Epidermal melanocyte (primary cell): Measurements from ENCODE around the gene CDH10.

Experiments used
- DNase-seq: peaks from one replicate; pipeline ENCODE4 v3.0.0; 2011; ENCODE audit warnings: low spot score; ENCODE audit not compliant: insufficient read length

CDH10 gene

GRCh38 chr5:24602188-24602587 is 42.6 kb downstream of the CDH10 start:
- no peak for DNase-seq

DNA sequence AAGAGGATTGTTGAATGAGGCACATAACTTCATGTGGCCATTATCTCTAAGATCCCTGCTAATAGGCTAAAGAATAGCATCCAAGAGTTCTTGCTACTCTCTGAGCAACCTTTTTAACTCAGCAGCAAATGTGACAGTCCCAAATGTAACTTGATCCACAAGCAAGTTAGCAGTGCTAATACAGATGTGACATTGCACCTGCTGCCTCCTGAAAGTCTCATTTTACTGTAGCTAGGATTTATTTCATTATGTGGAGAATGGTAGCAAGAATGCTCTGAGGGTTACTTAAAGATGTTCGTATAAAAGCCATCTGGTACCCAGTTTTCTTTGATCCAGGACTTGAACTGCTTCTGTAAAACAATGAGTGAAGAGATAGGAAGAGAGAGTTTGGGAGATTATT is 45.8 kb downstream of the CDH10 start:
- no peak for DNase-seq

DNA sequence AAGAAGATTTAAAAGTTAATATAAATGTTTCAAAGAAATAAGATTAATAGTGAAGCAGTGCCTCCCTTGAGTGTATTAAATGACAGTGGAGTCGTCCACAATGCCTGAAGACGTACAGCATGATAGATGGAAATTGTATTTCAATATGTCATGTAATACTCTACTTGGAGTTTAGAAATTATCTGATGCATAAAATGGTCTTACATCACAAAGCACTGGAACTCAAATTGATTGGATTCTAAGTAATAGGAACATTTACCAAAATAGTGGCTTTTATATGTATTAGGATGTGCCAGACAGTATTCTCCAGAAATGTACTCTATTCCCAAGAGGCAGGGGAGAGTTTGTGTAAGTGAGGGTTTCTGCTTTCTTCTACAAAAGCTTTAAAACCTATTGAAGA is 49.4 kb downstream of the CDH10 start:
- no peak for DNase-seq

- DNase-seq, result no peak
Measured at GRCh38 chr5:24591426-24591825, 53.4 kb downstream of the CDH10 start.

- no peak for DNase-seq
Measured at GRCh38 chr5:24589566-24589965, 55.2 kb downstream of the CDH10 start.

DNA sequence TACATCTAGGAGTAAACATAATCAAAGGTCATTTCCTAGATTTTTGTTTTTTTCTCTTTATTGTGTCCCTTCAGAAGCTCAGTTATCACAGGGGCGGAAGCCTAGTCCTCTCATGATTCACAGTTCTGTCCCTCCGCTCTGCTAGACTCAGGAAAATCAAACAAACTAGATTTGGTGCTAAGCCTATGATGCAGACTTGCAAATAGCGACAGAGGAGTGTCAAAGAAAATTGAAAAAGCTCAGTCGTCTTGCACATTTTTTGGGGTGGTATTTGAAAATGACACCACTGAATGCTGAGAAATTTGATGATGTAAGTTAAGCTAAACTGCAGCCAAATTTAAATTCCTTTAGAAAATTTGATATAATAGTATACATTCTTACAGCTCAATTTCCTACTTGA is 59.0 kb downstream of the CDH10 start:
- DNase-seq, result no peak

DNA sequence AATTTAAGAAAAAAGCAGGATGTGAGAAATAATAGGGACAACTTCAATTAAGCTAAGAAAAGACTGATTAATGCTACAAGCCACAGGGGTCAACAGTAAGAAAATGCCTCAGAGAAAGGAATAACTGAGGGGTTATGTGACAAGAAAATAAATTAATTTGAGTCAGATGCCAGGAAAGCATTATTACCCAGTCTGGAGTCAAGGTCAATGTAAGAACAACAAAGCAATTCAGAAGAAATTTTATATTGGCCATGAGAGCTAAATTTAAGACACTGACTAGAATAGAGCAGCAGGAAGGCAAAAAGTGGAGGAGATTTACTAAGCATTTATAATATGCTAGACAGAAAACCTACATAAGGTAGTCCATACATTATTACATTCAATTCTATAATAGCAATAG is 73.5 kb downstream of the CDH10 start:
- no peak for DNase-seq

DNA sequence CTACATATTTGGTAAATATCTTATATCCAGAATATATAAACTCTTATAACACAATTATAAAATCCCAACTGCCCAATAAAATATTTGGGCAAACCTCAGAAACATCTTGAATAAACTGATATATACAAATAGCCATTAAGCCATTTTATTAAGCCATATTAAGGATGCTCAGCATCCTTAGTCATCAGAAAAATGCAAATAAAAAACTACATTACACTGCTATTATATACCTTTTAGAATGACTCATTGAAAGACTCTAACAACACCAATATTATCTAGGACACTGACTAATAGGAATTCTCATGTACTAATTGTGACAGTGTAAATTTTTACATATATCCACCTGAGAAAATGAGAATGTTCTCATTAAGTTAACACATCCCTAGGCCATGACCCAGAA is 77.8 kb downstream of the CDH10 start:
- no peak for DNase-seq

- no peak for DNase-seq
Measured at GRCh38 chr5:24555229-24555628, 89.5 kb downstream of the CDH10 start.

DNA sequence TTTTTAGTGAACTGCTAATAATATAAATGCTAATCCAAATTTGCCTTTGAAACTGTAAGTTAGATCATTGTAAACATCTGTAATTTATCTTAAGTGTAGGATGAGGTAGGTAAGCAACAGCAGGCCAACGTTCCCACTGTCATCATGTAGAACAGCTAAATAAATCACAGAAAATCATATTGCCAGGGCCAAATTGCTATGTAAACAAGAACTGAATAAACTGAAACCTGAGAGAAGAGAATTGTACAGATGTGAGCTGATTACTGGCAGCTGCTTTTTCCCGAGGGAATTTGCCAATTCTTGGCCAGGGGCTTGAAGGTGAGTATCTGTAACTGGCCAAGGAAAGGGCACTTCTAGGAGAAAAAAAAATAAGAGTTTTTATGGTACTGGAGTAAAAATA is 97.6 kb downstream of the CDH10 start:
- DNase-seq, result no peak

DNA sequence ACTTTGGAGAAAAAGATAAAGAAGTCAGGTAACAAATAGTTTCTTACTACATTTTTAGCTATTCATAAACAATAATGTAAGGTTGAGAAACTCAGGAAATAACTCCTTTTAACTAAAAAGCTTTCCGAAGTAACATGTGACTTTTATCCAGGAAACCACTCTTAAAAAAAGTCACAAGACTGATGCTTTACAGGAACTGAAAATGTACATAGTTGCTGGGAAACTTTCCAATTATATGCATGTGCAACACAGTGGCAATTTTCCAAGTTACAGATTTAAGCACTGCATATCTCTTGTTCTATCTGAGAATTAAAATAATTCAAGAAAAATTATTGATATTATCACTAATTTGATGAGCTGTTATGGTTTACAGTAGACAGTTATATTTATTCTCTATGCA is 105.2 kb downstream of the CDH10 start:
- DNase-seq, result no peak

- no peak for DNase-seq
Measured at GRCh38 chr5:24538346-24538745, 106.4 kb downstream of the CDH10 start.

DNA sequence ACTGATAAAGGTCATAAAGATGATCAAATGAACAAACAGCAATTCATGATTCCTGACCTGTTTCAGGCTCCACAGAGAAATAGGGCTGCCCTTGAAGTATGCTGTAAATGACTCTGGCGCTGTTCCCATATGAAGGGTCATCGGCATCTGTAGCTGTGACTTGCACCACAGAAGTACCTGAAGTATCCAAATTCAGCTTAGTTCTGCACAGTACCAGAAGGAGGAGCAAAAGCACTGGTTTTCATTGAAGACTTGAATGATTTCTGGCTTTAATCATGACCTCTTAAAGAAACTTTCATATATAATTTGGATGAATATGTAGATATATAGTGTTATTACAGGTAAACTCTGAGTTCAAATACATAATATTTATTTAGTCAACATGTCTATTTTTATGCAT is 109.1 kb downstream of the CDH10 start:
- DNase-seq, result no peak

GRCh38 chr5:24530906-24531305 is 113.9 kb downstream of the CDH10 start:
- no peak for DNase-seq

DNA sequence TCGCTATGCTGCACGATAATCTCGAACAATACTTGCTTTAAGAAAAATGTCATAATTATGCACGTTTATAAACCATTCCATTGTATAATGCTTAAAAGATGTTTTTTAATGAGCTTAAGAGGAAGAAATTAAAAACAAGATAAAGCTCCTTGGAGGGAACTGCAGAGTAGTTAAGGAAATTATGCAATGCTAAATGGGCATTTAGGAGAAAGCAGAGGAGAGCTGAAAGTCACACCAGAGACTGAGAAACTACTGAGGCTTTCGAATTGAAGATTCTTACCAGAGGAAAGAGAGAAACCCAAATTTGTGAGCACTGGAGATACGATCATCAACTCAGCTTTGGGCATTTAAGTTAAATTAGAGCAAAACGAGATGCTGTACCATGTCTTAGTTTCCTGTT is 119.4 kb downstream of the CDH10 start:
- no peak for DNase-seq

- no peak for DNase-seq
Measured at GRCh38 chr5:24512423-24512822, 132.4 kb downstream of the CDH10 start.

DNA sequence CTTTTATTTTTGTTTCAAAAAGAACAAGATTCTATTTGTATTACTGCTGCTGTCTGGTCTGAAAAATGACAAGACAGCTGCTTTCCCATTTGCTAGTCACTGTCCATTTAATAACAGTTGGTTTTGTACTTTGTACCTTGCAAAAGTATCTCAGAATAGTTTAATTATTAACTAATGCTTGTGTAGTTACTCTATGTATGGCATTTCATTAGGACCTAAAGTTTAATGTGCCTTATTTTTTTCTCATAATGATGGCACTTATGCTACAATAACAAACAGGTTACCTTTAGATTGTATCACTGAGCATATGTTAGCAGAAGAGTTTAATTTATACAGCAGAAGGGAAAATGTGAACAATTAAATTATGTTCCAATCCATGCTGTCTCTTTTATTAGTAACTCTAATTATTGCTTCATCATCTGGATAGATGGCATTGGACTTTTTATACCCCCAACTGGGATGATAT is 134.2 kb downstream of the CDH10 start:
- DNase-seq, result no peak

GRCh38 chr5:24509943-24510342 is 134.8 kb downstream of the CDH10 start:
- no peak for DNase-seq

- DNase-seq, result no peak
Measured at GRCh38 chr5:24505258-24505657, 139.5 kb downstream of the CDH10 start.

DNA sequence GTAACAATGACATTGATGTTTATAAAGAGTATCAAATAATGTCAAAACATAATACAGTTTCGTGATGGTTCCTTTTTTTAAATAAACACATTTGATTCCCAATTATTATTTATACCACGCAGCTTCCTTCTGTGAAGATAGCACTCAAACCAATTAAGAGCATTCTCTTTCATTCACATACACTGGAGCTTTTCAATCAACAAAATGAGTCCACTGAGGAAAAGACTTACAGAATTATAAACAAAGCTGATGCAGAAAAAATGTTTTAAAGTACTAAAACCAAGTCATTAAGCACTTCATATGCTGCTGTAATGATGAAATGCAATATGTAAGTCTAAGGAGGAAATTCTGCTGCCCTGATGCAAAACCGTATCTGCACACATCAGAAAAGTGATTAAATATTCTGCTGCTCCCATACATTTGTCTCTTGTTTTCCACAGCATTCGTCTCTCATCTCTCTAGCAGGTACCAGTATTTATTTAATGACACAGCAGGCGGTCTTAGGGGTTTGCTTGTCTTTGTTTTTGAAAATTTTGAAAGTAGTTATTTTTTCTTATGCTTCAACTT is 147.1 kb downstream of the CDH10 start:
- no peak for DNase-seq

- DNase-seq, result no peak
Measured at GRCh38 chr5:24497145-24497544, 147.6 kb downstream of the CDH10 start.

- no peak for DNase-seq
Measured at GRCh38 chr5:24496268-24496667, 148.5 kb downstream of the CDH10 start.

DNA sequence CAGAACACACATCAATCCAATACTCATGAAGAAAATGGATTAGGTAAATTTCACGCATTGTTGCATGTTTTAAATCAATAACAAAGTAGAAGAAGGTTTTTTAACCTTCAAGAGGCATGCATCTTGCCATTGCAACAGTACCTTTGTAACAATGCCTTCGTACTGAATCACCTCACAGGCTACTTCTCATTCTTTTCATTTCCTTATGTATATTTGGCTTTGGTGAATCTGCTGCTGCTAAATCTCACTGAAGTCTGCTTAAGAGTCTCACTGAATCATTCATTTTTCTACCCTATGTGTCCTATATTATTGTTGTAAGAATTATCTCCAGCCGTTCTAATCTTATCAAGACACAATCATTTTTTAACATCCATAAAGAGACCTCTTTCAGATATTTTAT is 152.5 kb downstream of the CDH10 start:
- no peak for DNase-seq

GRCh38 chr5:24491490-24491889 is 153.3 kb downstream of the CDH10 start:
- no peak for DNase-seq
